GM21529 (cell line): ENCODE results near the gene UNC50.
"Not testable (repeated sequence)": the region's sequence is repeated elsewhere in the genome, so short reads cannot be mapped to it uniquely, and the experiment has no call there.

Experiments used
- ATAC-seq: cut with Tn5 transposase; IDR thresholded peaks from one replicate; pipeline ENCODE4 v1.9.1; 2021; ENCODE audit not compliant: unreplicated experiment

Gene UNC50

GRCh38 chr2:98607741-98608115, 661 bp upstream of the UNC50 start:
- ATAC-seq = no peak

GRCh38 chr2:98608962-98609604, 694 bp downstream of the UNC50 start:
- ATAC-seq = no peak

- ATAC-seq = no peak
Observed at GRCh38 chr2:98614024-98614739, 5.8 kb downstream of the UNC50 start.

- no peak for ATAC-seq
Observed at GRCh38 chr2:98615481-98615880, 7.1 kb downstream of the UNC50 start.

GRCh38 chr2:98617149-98617548, 8.8 kb downstream of the UNC50 start:
- no peak for ATAC-seq

GRCh38 chr2:98623657-98624056, 15.3 kb downstream of the UNC50 start:
- ATAC-seq = no peak

- no peak for ATAC-seq
Observed at GRCh38 chr2:98632351-98632750, 24.0 kb downstream of the UNC50 start.

- ATAC-seq = no peak
Observed at GRCh38 chr2:98634406-98635092, 26.2 kb downstream of the UNC50 start.

GRCh38 chr2:98637401-98638147, 29.2 kb downstream of the UNC50 start:
- peak; percentile 88 for ATAC-seq

- no peak for ATAC-seq
Observed at GRCh38 chr2:98643496-98644100, 35.2 kb downstream of the UNC50 start.

- no peak for ATAC-seq
Observed at GRCh38 chr2:98647636-98648035, 39.2 kb downstream of the UNC50 start.

- ATAC-seq = no peak
Observed at GRCh38 chr2:98648451-98648850, 40.1 kb downstream of the UNC50 start.

- ATAC-seq = peak; percentile 65
Observed at GRCh38 chr2:98649135-98649991, 41.0 kb downstream of the UNC50 start.

- no peak for ATAC-seq
Observed at GRCh38 chr2:98649992-98650375, 41.6 kb downstream of the UNC50 start.

GRCh38 chr2:98650998-98651397, 42.6 kb downstream of the UNC50 start:
- no peak for ATAC-seq

GRCh38 chr2:98654699-98655495, 46.5 kb downstream of the UNC50 start:
- ATAC-seq = no peak

- ATAC-seq = no peak
Observed at GRCh38 chr2:98656800-98657199, 48.4 kb downstream of the UNC50 start.

- ATAC-seq = no peak
Observed at GRCh38 chr2:98658816-98659490, 50.6 kb downstream of the UNC50 start.

GRCh38 chr2:98659491-98659840, 51.1 kb downstream of the UNC50 start:
- not testable (repeated sequence) for ATAC-seq
